K562 (cell line): ENCODE data around the gene MRGPRF. TPM values are rescaled to one million over a fixed set of nuclear protein-coding genes. Genes with fewer than 3 reads are reported as not detected.
A peak's percentile ranks its signal among the peaks of the same experiment; 100 is the strongest.

Source experiments
- ATAC-seq: fragments of 200-7000 bp; cut with Tn5 transposase; 3 replicates; pipeline ENCODE4 v1.9.1; 2020; ENCODE audit warnings: moderate library complexity
- BruUV-seq: library from RNA; stranded (reverse); fragments of 400-500 nt; replicated peaks from 2 replicates; lab custom pipeline; 2021; lab: Mats Ljungman, UMichigan
- CTCF ChIA-PET: fragments of 300-600 bp; formaldehyde crosslinking; extraction: SDS; loops from one replicate; lab custom pipeline; 2021; ENCODE audit warnings: low intra/inter-chr PET ratio; lab: Yijun Ruan, JAX
- POLR2A ChIA-PET: fragments of 300-600, 350-650 bp; sonication (Branson Sonifier 250); formaldehyde crosslinking; extraction: SDS; loops from one replicate; lab custom pipeline; 2021; ENCODE audit warnings: antibody characterized with exemption, inconsistent platforms; lab: Yijun Ruan, JAX
- DNase-seq, 4 experiments: peaks; one replicate each; pipeline versions ENCODE4 v3.0.0 to v3.0.0-alpha.2; 2011 to 2018; ENCODE audit warnings: low spot score in 3 of 4, mixed read lengths in 3 of 4; ENCODE audit errors: extremely low read depth in 1 of 4
- FAIRE-seq: peaks from 2 replicates; lab custom pipeline; 2011; peaks lifted over from hg19 to GRCh38; lab: Jason Lieb, UNC
- H2AFZ ChIP-seq: 2 replicates; pipeline ENCODE4 v1.6.0; 2011; ENCODE audit warnings: low read depth, low read length, control low read depth, inconsistent platforms
- H3K27ac ChIP-seq: fragments of 200-600 bp; 3 replicates; pipeline ENCODE4 v1.8.0; 2011; ENCODE audit warnings: low read depth, mild to moderate bottlenecking, control low read depth, inconsistent platforms, low read length, moderate library complexity, mixed read lengths; ENCODE audit errors: extremely low read depth
- H3K27me3 ChIP-seq, 2 experiments: fragments of 300-600 bp in 1 of 2; 2 replicates in 1 of 2; 3 replicates in 1 of 2; pipeline versions ENCODE4 v1.6.0 to v1.8.0; 2011; ENCODE audit warnings: inconsistent platforms in 2 of 2, low read length in 2 of 2, mild to moderate bottlenecking in 1 of 2, mixed read lengths in 1 of 2, moderate library complexity in 1 of 2; ENCODE audit not compliant: control insufficient read depth in 2 of 2, insufficient read depth in 2 of 2
- H3K36me3 ChIP-seq: fragments of 300-600 bp; 3 replicates; pipeline ENCODE4 v1.8.0; 2011; ENCODE audit warnings: mild to moderate bottlenecking, low read length, inconsistent platforms; ENCODE audit not compliant: control insufficient read depth, insufficient read depth
- H3K4me1 ChIP-seq, 2 experiments: fragments of 200-600 bp in 1 of 2; replicated peaks in 1 of 2; 2 replicates in 1 of 2; 3 replicates in 1 of 2; pipeline versions ENCODE4 v1.5.1 to v1.8.0; 2011; ENCODE audit warnings: inconsistent platforms in 2 of 2, low read length in 2 of 2, mild to moderate bottlenecking in 1 of 2, mixed read lengths in 1 of 2, moderate library complexity in 1 of 2; ENCODE audit not compliant: control insufficient read depth in 2 of 2, insufficient read depth in 2 of 2
- H3K4me2 ChIP-seq: 2 replicates; pipeline ENCODE4 v1.6.1; 2011; ENCODE audit warnings: low read length, control low read depth, inconsistent platforms, mixed read lengths; ENCODE audit not compliant: insufficient read depth
- H3K4me3 ChIP-seq: fragments of 200-600 bp; sonication (generic), shearing (Covaris generic); 2 replicates; pipeline ENCODE4 v1.5.1; 2016; ENCODE audit warnings: control low read depth, inconsistent platforms
- H3K79me2 ChIP-seq: fragments of 200-600 bp; 3 replicates; pipeline ENCODE4 v1.8.0; 2011; ENCODE audit warnings: low read length, inconsistent platforms; ENCODE audit not compliant: control insufficient read depth, insufficient read depth
- H3K9ac ChIP-seq, 2 experiments: 2 replicates each; pipeline versions ENCODE4 v1.6.0 to v1.6.1; 2011; ENCODE audit warnings: low read depth in 2 of 2, low read length in 2 of 2, control low read depth in 1 of 2, inconsistent platforms in 1 of 2, mild to moderate bottlenecking in 1 of 2, mixed read lengths in 1 of 2; ENCODE audit not compliant: insufficient read depth in 1 of 2
- H3K9me1 ChIP-seq: one replicate; pipeline ENCODE4 v1.6.0; 2011; ENCODE audit warnings: inconsistent platforms, mild to moderate bottlenecking, low read length, moderate library complexity; ENCODE audit not compliant: control insufficient read depth, insufficient read depth
- H3K9me3 ChIP-seq: replicated peaks from 2 replicates; pipeline ENCODE4 v1.5.1; 2011; ENCODE audit warnings: low read depth, low read length, inconsistent platforms; ENCODE audit not compliant: control insufficient read depth, insufficient read depth
- H4K20me1 ChIP-seq: replicated peaks from 2 replicates; pipeline ENCODE4 v1.6.1; 2011; ENCODE audit warnings: low read length, inconsistent platforms, mixed read lengths; ENCODE audit not compliant: control insufficient read depth, insufficient read depth
- CREB1 ChIP-seq, 2 experiments: sonication (generic) in 1 of 2; formaldehyde crosslinking in 1 of 2; IDR thresholded peaks; 2 replicates each; pipeline versions ENCODE4 v1.6.1 to v1.8.0; 2012 to 2022; ENCODE audit warnings: inconsistent platforms in 1 of 2, mild to moderate bottlenecking in 1 of 2, missing genetic modification reagents in 1 of 2, moderate library complexity in 1 of 2
- CTCF ChIP-seq, 3 experiments: IDR thresholded peaks in 2 of 3; conservative IDR thresholded peaks in 1 of 3; 2 replicates each; pipeline ENCODE4 v1.5.1; 2011 to 2012; ENCODE audit warnings: low read length in 3 of 3, mild to moderate bottlenecking in 3 of 3, control low read depth in 2 of 3, improper control_type of control experiment in 1 of 3, inconsistent platforms in 1 of 3, low read depth in 1 of 3, mixed read lengths in 1 of 3, moderate library complexity in 1 of 3; ENCODE audit not compliant: insufficient read depth in 2 of 3
- GABPB1 ChIP-seq: sonication (generic); formaldehyde crosslinking; IDR thresholded peaks from 2 replicates; pipeline ENCODE4 v1.8.0; 2022; ENCODE audit warnings: mild to moderate bottlenecking, missing genetic modification reagents
- MTA3 ChIP-seq: fragments of 450-650 bp; formaldehyde crosslinking; IDR thresholded peaks from 2 replicates; pipeline ENCODE4 v1.6.1; 2017; ENCODE audit warnings: mild to moderate bottlenecking, borderline replicate concordance
- TFAP4 ChIP-seq: sonication (generic); formaldehyde crosslinking; IDR thresholded peaks from 2 replicates; pipeline ENCODE4 v1.8.0; 2022; ENCODE audit warnings: missing genetic modification reagents, mild to moderate bottlenecking, moderate library complexity, borderline replicate concordance
- VEZF1 ChIP-seq: fragments of 200-800 bp; sonication (Bioruptor generic); IDR thresholded peaks from 2 replicates; pipeline ENCODE4 v1.6.1; 2017; ENCODE audit warnings: missing genetic modification characterization, missing compliant biosample characterization
- WGBS: fragments of 100-300 bp; shearing (Covaris generic); methylation state at CpG from one replicate; pipeline ENCODE4 v1.1.6; 2016; ENCODE audit warnings: low coverage, mixed read lengths; ENCODE audit not compliant: insufficient coverage; ENCODE audit errors: missing lambda C conversion rate; 5-methylcytosine and 5-hydroxymethylcytosine counted together
- in situ Hi-C: fragments of 300-500 bp; cut with MboI; formaldehyde crosslinking; loops from 4 replicates; pipeline ENCODE4 v1.15.0; 2018; ENCODE audit warnings: inconsistent platforms, mixed read lengths
- intact Hi-C: fragments of 100-400 bp; cut with micrococcal nuclease; formaldehyde crosslinking; loops from 2 replicates; pipeline ENCODE4 v1.14.2; 2022
- polyA plus RNA-seq, 8 experiments: library from polyadenylated mRNA; depleted of rRNA in 4 of 8; stranded (reverse) in 5 of 8; unstranded in 3 of 8; fragments of >200 nt; fragmentation: Nextera tagmentation in 2 of 8; fragmentation: Illumina TruSeq in 1 of 8; extraction: Ambion mirVana in 2 of 8; extraction: Trizol in 1 of 8; gene quantifications; 2 replicates each; pipeline versions ENCODE4 v1.2.1 to v1.2.3, GENCODE V29; 2011 to 2014; ENCODE audit warnings: inconsistent platforms in 1 of 8, missing spikeins in 1 of 8
- total RNA-seq, 7 experiments: library from RNA; depleted of rRNA in 6 of 7; stranded (reverse); fragments of >200 nt in 6 of 7; fragmentation: Illumina TruSeq in 2 of 7; extraction: Trizol in 2 of 7; gene quantifications; 2 replicates each; pipeline versions ENCODE4 v1.2.1 to v1.2.3, GENCODE V29; 2011 to 2021; ENCODE audit warnings: low replicate concordance in 1 of 7

MRGPRF gene
- total and polyA plus RNA-seq, 9 of the 15 experiments (the other 6 are each of a cell fraction or from before 2014, with no cell fraction given): not detected

GRCh38 chr11:68955607-68955958 is 57.5 kb downstream of the MRGPRF start:
- ATAC-seq: peak; percentile 34
- 27% methylated on average over 3 of the region's 5 CpGs for WGBS
- no peaks in the 10 kb centered on the region for H3K9me1 ChIP-seq
- H2AFZ ChIP-seq: peak overlapping the region; percentile 17
- TF ChIP-seq VEZF1 (CRISPR knock-in tag): 0 out of 2 replicates have a peak, but pooled peaks have one; percentile 5
- 0 out of 2 replicates have a peak, but pooled peaks have one; percentile 27 for TF ChIP-seq TFAP4 (CRISPR knock-in tag)
- no peak for TF ChIP-seq MTA3
- TF ChIP-seq GABPB1 (CRISPR knock-in tag): 0 out of 2 replicates have a peak, but pooled peaks have one; percentile 19
- TF ChIP-seq CREB1 (IDR thresholded peaks at IDR 0.05): no peak
- 0 out of 2 replicates have a peak, but pooled peaks have one; percentile 10 for TF ChIP-seq CREB1 (CRISPR knock-in tag; IDR thresholded peaks at IDR 0.05)
- 0 out of 6 replicates have a peak, but pooled peaks of 1 of the 3 experiments have one; percentile 11 for TF ChIP-seq CTCF (IDR thresholded peaks at IDR 0.05 in 2 of 3, conservative IDR thresholded peaks at IDR 0.05 in 1 of 3; ENCODE audit: insufficient read depth in 2 of 3, low read depth in 1 of 3, low read length in 3 of 3)
- no peaks in the 10 kb centered on the region for H3K9me3 ChIP-seq
- POLR2A ChIA-PET: interaction anchor here (0.5 to 1.0 kb wide), 3 partner anchors 18 to 941 kb away, joined by 3 to 7 read pairs (median 3); no protein-coding TSS in a partner anchor
- no peak for DNase-seq
- no peak for FAIRE-seq
- peak overlapping the region; percentile 51 for H3K4me2 ChIP-seq
- H3K27me3 ChIP-seq: peaks cover 13 to 36% of the 10 kb centered on the region in 2 experiments; a peak in 4 of 5 replicates
- H3K79me2 ChIP-seq: no peaks in the 10 kb centered on the region
- H3K4me1 ChIP-seq: peaks cover 8 to 21% of the 10 kb centered on the region in 2 experiments; a peak in 4 of 5 replicates
- H4K20me1 ChIP-seq: no peaks in the 10 kb centered on the region; the same call in none of the 2 replicates
- H3K4me3 ChIP-seq: no peak overlapping the region
- H3K27ac ChIP-seq: no peak overlapping the region
- no peaks in the 10 kb centered on the region for H3K36me3 ChIP-seq
- peak overlapping the region in 1 of 2 experiments; percentile 41; a peak in 1 of 4 replicates for H3K9ac ChIP-seq
- BruUV-seq: no TSS peak
- intact Hi-C loops (loop anchor here (1.0 kb wide), 1 partner anchor 133 kb away; no protein-coding TSS in a partner anchor), in situ Hi-C loops (no loop called here)
- CTCF ChIA-PET: no interaction called here
